Gastrocnemius medialis (tissue), 4 donors: ENCODE measurements around the gene ESCO1.

Experiments used
- POLR2A ChIP-seq, 2 donors: fragments of 450-650 bp; IDR thresholded peaks; one replicate each; pipeline ENCODE4 v1.6.1; 2017; ENCODE audit warnings: antibody characterized with exemption in 2 of 2, mild to moderate bottlenecking in 2 of 2, moderate library complexity in 2 of 2
- TF ChIP-seq, protein P1 (sequence below), 5 experiments: fragments of 450-650 bp in 3 of 5; fragments of 200-600 bp in 2 of 5; sonication (generic) in 2 of 5; IDR thresholded peaks in 4 of 5; conservative IDR thresholded peaks in 1 of 5; 1 replicate in 4 of 5; 2 replicates in 1 of 5; pipeline ENCODE4 v1.5.1; 2016 to 2019; ENCODE audit warnings: antibody characterized with exemption in 5 of 5, mild to moderate bottlenecking in 3 of 5, moderate library complexity in 3 of 5

DNA sequence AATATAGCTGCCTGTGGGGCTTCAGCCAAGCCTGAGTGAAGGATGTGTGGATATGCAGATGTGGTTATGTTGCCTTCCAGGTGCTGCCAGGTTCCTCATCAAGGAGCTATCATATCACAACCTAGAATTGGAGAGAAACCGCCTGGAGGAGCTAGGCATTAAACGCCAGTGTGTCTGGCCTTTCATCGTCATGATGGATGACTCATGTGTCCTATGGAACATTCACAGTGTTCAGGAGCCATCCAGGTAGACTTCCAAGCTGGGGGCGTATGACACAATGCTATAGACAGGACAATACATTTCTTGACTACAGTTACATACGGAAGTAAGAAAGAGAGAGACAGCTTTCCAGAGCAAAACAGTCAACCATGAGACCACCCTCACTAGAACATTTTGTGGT lies 86.8 kb downstream of the ESCO1 start:
- TF ChIP-seq, protein P1, sequence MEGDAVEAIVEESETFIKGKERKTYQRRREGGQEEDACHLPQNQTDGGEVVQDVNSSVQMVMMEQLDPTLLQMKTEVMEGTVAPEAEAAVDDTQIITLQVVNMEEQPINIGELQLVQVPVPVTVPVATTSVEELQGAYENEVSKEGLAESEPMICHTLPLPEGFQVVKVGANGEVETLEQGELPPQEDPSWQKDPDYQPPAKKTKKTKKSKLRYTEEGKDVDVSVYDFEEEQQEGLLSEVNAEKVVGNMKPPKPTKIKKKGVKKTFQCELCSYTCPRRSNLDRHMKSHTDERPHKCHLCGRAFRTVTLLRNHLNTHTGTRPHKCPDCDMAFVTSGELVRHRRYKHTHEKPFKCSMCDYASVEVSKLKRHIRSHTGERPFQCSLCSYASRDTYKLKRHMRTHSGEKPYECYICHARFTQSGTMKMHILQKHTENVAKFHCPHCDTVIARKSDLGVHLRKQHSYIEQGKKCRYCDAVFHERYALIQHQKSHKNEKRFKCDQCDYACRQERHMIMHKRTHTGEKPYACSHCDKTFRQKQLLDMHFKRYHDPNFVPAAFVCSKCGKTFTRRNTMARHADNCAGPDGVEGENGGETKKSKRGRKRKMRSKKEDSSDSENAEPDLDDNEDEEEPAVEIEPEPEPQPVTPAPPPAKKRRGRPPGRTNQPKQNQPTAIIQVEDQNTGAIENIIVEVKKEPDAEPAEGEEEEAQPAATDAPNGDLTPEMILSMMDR (IDR thresholded peaks at IDR 0.05 in 4 of 5, conservative IDR thresholded peaks at IDR 0.05 in 1 of 5) = no peak
- TF ChIP-seq POLR2A (IDR thresholded peaks at IDR 0.05) = no peak
